HFFc6 (cell line): Measurements from ENCODE around the gene KLRD1. TPM values are rescaled to one million over a fixed set of nuclear protein-coding genes. Genes with fewer than 3 reads are reported as not detected.

Experiments
- DNase-seq: peaks from one replicate; pipeline ENCODE4 v3.0.0-alpha.2; 2018
- H3K27ac Mint-ChIP-seq: 2 replicates; pipeline ENCODE4 v1.8.0; 2020; ENCODE audit warnings: mild to moderate bottlenecking, mixed read lengths
- H3K27me3 Mint-ChIP-seq: 2 replicates; pipeline ENCODE4 v1.8.0; 2021; ENCODE audit warnings: mild to moderate bottlenecking, moderate library complexity, mixed read lengths; ENCODE audit not compliant: insufficient read depth
- H3K36me3 Mint-ChIP-seq: 2 replicates; pipeline ENCODE4 v1.8.0; 2021; ENCODE audit warnings: low read depth, mixed read lengths
- H3K4me1 Mint-ChIP-seq: 2 replicates; pipeline ENCODE4 v1.8.0; 2020; ENCODE audit warnings: low read depth, mixed read lengths
- H3K4me3 Mint-ChIP-seq: 2 replicates; pipeline ENCODE4 v1.8.0; 2020; ENCODE audit warnings: mild to moderate bottlenecking, moderate library complexity, mixed read lengths
- H3K9me3 Mint-ChIP-seq: 2 replicates; pipeline ENCODE4 v1.8.0; 2020; ENCODE audit warnings: mild to moderate bottlenecking, mixed read lengths
- long read RNA-seq: library from polyadenylated mRNA; unstranded; transcript quantifications from one replicate; pipeline ENCODE4 v2.0.0, GENCODE V29; 2019
- total RNA-seq, 6 experiments: library from RNA; stranded (reverse); fragmentation: NEBNext Ultra II Directional; extraction: Animal tissue kit (Norgen Biotek cat#: 25700); gene quantifications; 2 replicates in 1 of 6; 3 replicates in 5 of 6; pipeline ENCODE4 v1.2.3, GENCODE V29; 2021
- TF ChIP-seq, protein P1 (sequence below): fragments of 200-600 bp; sonication (generic); IDR thresholded peaks from 2 replicates; pipeline ENCODE4 v1.5.0; 2021; ENCODE audit warnings: antibody characterized with exemption, mild to moderate bottlenecking

KLRD1 gene, protein sequence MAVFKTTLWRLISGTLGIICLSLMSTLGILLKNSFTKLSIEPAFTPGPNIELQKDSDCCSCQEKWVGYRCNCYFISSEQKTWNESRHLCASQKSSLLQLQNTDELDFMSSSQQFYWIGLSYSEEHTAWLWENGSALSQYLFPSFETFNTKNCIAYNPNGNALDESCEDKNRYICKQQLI
- total RNA-seq = under 1 TPM; 0.14 to 0.78 (median 0.28) TPM
- long read RNA-seq, partial matches to known transcripts = 0 of 2 reads
- long read RNA-seq, other reads (novel, unspliced or antisense) = 2 of 2 reads

DNA sequence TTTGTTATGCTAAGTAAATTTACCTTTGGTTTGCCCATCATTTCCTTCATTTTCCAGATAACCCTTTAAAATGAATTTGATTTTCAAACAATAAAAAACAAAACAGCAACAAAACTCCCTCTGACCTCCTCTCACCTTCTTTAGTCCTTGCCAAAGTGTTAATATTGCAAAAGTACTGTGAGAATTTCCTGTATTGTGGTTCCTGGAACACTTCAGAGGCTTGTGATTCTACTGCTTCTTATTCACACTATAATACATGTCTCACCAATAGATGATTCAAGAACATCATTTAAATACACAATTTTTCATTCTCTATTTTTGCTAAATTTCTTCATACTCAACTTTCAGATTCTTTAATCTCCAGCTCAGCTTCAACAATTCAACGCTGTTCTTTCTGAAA is at the start of gene KLRD1:
TSS of gene KLRD1 (plus strand) at position 241 of the 400 bp plus-strand sequence. CDS start 208 bp downstream, outside the sequence.
- no peaks in the 10 kb centered on the region for H3K9me3 Mint-ChIP-seq
- H3K27me3 Mint-ChIP-seq = peaks cover 15% of the 10 kb centered on the region
- TF ChIP-seq, protein P1, sequence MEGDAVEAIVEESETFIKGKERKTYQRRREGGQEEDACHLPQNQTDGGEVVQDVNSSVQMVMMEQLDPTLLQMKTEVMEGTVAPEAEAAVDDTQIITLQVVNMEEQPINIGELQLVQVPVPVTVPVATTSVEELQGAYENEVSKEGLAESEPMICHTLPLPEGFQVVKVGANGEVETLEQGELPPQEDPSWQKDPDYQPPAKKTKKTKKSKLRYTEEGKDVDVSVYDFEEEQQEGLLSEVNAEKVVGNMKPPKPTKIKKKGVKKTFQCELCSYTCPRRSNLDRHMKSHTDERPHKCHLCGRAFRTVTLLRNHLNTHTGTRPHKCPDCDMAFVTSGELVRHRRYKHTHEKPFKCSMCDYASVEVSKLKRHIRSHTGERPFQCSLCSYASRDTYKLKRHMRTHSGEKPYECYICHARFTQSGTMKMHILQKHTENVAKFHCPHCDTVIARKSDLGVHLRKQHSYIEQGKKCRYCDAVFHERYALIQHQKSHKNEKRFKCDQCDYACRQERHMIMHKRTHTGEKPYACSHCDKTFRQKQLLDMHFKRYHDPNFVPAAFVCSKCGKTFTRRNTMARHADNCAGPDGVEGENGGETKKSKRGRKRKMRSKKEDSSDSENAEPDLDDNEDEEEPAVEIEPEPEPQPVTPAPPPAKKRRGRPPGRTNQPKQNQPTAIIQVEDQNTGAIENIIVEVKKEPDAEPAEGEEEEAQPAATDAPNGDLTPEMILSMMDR = no peak
- no peaks in the 10 kb centered on the region for H3K36me3 Mint-ChIP-seq
- peaks cover 18% of the 10 kb centered on the region for H3K4me1 Mint-ChIP-seq
- no peak for DNase-seq
- no peak within 1 kb of the TSS for H3K4me3 Mint-ChIP-seq
- no peak within 1 kb of the TSS for H3K27ac Mint-ChIP-seq

DNA sequence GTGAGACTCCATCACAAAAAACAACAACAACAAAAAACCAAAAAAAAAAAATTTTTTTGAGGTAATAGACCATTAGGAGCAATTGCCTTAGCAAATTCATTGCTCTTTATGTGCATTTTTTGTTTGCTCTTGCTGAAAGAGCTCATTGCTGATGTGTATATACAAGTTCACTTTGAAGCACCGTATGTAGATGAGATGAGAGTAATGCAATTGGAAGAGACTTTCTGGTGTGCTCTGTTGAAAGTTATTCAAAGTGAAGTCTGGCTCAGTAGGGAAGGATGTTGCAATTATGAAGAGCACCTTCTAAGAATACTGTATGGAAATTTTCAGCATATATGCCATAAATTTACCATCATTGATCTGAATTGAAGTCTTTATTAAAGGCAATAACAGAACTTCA is 46.7 kb upstream of the KLRD1 start:
- TF ChIP-seq, protein P1 = no peak
- DNase-seq = no peak
- H3K4me1 Mint-ChIP-seq = no peaks in the 10 kb centered on the region
- H3K4me3 Mint-ChIP-seq = no peak overlapping the region
- peaks cover 3% of the 10 kb centered on the region; the same call in 1 of the 2 replicates for H3K9me3 Mint-ChIP-seq
- H3K27me3 Mint-ChIP-seq = peaks cover 4% of the 10 kb centered on the region; the same call in 1 of the 2 replicates
- no peak overlapping the region for H3K27ac Mint-ChIP-seq
- no peaks in the 10 kb centered on the region for H3K36me3 Mint-ChIP-seq

DNA sequence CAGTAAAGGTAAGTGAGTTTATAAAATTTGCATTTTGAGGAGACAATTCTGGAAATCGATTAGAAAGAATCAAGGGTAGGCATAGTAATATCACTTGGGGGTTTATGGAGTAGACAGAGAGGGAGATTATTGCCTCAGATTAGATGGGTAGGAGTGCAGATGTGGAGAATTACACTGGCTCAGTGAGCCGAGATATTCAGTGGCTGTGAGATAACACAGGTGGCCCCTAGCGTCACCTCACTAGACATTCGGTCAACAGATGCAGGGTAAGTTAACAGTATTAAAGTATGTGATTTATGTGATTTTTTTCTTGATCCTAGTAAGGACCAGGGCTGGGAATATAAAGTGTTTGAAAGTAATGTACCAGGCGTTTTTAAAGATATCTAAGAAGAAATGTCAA is 39.6 kb upstream of the KLRD1 start:
- Mint-ChIP-seq H3K4me1 (no peaks in the 10 kb centered on the region), H3K4me3 (no peak overlapping the region), H3K9me3 (no peaks in the 10 kb centered on the region), H3K27me3 (peaks cover 19% of the 10 kb centered on the region), H3K27ac (no peak overlapping the region), H3K36me3 (no peaks in the 10 kb centered on the region)
- TF ChIP-seq, protein P1 = no peak
- no peak for DNase-seq

DNA sequence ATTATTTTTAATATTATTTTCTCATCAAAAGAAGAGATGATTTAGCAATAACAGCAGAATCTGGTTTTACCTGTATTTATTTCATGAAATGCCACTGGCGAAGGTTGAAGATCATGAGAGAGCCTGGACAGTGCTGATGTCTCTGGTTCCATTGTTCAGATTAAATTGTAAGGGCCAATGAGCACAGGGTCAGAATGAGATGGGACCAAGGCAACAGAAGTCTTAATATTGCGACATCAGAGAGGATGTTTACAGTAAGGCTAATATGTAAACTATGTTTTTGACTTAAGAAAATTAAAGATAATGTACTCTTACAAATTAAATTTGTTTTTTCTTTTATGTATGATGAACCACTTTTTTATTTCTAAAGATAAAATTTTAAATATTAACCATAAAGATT is 35.2 kb upstream of the KLRD1 start:
- Mint-ChIP-seq H3K4me3 (no peak overlapping the region), H3K27ac (no peak overlapping the region), H3K9me3 (no peaks in the 10 kb centered on the region; the same call in 1 of the 2 replicates), H3K36me3 (no peaks in the 10 kb centered on the region), H3K4me1 (no peaks in the 10 kb centered on the region), H3K27me3 (peaks cover 22% of the 10 kb centered on the region)
- DNase-seq = no peak
- TF ChIP-seq, protein P1 = no peak

DNA sequence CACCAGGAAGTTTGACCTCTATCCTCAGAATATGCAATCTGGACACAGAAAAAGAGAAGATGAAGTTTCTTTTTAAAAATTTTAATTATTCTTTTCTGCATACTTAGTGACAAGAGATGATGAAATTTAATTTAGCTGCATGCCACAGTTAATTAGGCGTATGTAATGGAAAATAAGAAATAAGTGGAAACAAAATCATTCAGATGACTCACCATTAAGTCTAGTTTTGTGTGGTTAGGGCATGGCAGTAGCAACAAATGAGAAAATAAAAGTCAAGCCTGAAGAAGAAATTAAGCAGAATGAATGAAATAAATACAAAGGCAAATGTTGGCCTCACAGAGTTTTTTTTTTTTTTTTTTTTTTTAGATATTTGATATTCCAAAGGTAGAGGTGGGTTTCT is 30.9 kb upstream of the KLRD1 start:
- Mint-ChIP-seq H3K9me3 (no peaks in the 10 kb centered on the region; the same call in 1 of the 2 replicates), H3K4me1 (no peaks in the 10 kb centered on the region), H3K36me3 (no peaks in the 10 kb centered on the region), H3K27ac (no peak overlapping the region), H3K27me3 (peaks cover 8% of the 10 kb centered on the region; the same call in 1 of the 2 replicates), H3K4me3 (no peak overlapping the region)
- no peak for DNase-seq
- TF ChIP-seq, protein P1 = no peak
